CD4-positive, alpha-beta T cell (primary cell): Measurements from ENCODE around the gene DHCR7. TPM values are rescaled to one million over a fixed set of nuclear protein-coding genes. Genes with fewer than 3 reads are reported as not detected.
"Not testable (repeated sequence)": the region's sequence is repeated elsewhere in the genome, so short reads cannot be mapped to it uniquely, and the experiment has no call there.

Experiments
- ATAC-seq: fragments of 200-7000 bp; cut with Tn5 transposase; one replicate; pipeline ENCODE4 v1.10.0; 2022; ENCODE audit warnings: mild to moderate bottlenecking; ENCODE audit not compliant: poor library complexity
- CTCF ChIA-PET: fragments of 350-600 bp; sonication (Branson Sonifier 250); formaldehyde crosslinking; loops from one replicate; lab custom pipeline; 2021; ENCODE audit warnings: antibody characterized with exemption, inconsistent platforms; lab: Charles Lee
- POLR2A ChIA-PET: fragments of 350-600 bp; sonication (Branson Sonifier 250); formaldehyde crosslinking; loops from one replicate; lab custom pipeline; 2021; ENCODE audit warnings: antibody characterized with exemption, inconsistent platforms; lab: Charles Lee
- DNase-seq, 14 experiments: peaks; one replicate each; pipeline ENCODE4 v3.0.0-alpha.2; 2013 to 2020; ENCODE audit warnings: mixed read lengths in 2 of 14
- H3K27ac ChIP-seq, 2 donors: one replicate each; pipeline versions ENCODE4 v1.5.1 to v1.7.0; 2013; ENCODE audit warnings: low read length in 2 of 2, low read depth in 1 of 2, mild to moderate bottlenecking in 1 of 2
- H3K27me3 ChIP-seq, 2 experiments: 1 replicate in 1 of 2; 2 replicates in 1 of 2; pipeline versions ENCODE4 v1.6.1 to v1.7.0; 2013; ENCODE audit warnings: low read length in 2 of 2, control low read depth in 1 of 2, mild to moderate bottlenecking in 1 of 2, moderate library complexity in 1 of 2; ENCODE audit not compliant: insufficient read depth in 2 of 2, control insufficient read depth in 1 of 2
- H3K36me3 ChIP-seq: one replicate; pipeline ENCODE4 v1.6.1; 2013; ENCODE audit warnings: low read length, control low read depth; ENCODE audit not compliant: insufficient read depth
- H3K4me1 ChIP-seq: one replicate; pipeline ENCODE4 v1.6.1; 2013; ENCODE audit warnings: low read length, control low read depth; ENCODE audit not compliant: insufficient read depth
- H3K4me3 ChIP-seq: one replicate; pipeline ENCODE4 v1.5.1; 2013; ENCODE audit warnings: mild to moderate bottlenecking, low read length, moderate library complexity
- H3K9me3 ChIP-seq, 2 experiments: 1 replicate in 1 of 2; 2 replicates in 1 of 2; pipeline versions ENCODE4 v1.6.1 to v1.7.0; 2013; ENCODE audit warnings: low read length in 2 of 2, mild to moderate bottlenecking in 2 of 2, control low read depth in 1 of 2, moderate library complexity in 1 of 2; ENCODE audit not compliant: control insufficient read depth in 1 of 2, insufficient read depth in 1 of 2
- H3K27ac Mint-ChIP-seq: one replicate; pipeline ENCODE4 v1.8.0; 2020; ENCODE audit warnings: mixed read lengths
- H3K27me3 Mint-ChIP-seq: one replicate; pipeline ENCODE4 v1.8.0; 2021; ENCODE audit warnings: mixed read lengths
- H3K36me3 Mint-ChIP-seq: one replicate; pipeline ENCODE4 v1.8.0; 2021; ENCODE audit warnings: low read depth, mixed read lengths
- H3K4me1 Mint-ChIP-seq: one replicate; pipeline ENCODE4 v1.8.0; 2021; ENCODE audit warnings: low read depth, mixed read lengths
- H3K4me3 Mint-ChIP-seq: one replicate; pipeline ENCODE4 v1.8.0; 2020; ENCODE audit warnings: mild to moderate bottlenecking, mixed read lengths
- H3K9me3 Mint-ChIP-seq: one replicate; pipeline ENCODE4 v1.8.0; 2020; ENCODE audit warnings: mixed read lengths
- intact Hi-C, 2 experiments: fragments of 100-400 bp; cut with DNase I in 1 of 2; cut with micrococcal nuclease in 1 of 2; formaldehyde crosslinking; loops; one replicate each; pipeline versions ENCODE4 v1.15.1 to v1.9.0; 2023 to 2025; cut with DNase I, micrococcal nuclease
- total RNA-seq, 174 experiments: library from RNA in 2 of 174; stranded (reverse) in 2 of 174; gene quantifications; one replicate each; pipeline ENCODE4 v1.2.3 and lab custom pipeline; 2021 to 2026
- TF ChIP-seq, protein P1 (sequence below): fragments of 200-600 bp; IDR thresholded peaks from one replicate; pipeline ENCODE4 v1.8.0; 2022; ENCODE audit warnings: antibody characterized with exemption, mild to moderate bottlenecking

The DHCR7 gene
- total RNA-seq, 2 experiments from 2014 or later: 30.2 to 30.6 TPM

DNA sequence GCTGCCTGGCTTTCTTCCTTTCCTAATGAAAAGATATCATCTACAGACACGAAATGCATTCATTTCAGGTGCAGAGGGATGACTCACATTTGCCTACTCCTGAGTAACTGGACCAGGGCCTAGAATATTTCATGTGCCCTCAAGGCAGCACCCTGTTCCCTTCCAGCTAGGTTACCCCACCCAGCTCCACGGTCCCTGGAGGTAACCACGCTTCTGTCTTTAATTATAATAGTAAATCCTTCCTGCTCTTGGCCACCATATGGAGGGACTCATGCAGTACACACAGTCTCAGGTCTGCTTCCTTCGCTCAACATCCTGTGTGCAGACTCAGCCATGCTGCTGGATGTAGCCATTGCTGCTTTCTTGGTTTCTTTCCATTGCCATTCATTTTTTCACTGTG lies 22.3 kb downstream of the DHCR7 start:
- POLR2A ChIA-PET: no interaction called here

DNA sequence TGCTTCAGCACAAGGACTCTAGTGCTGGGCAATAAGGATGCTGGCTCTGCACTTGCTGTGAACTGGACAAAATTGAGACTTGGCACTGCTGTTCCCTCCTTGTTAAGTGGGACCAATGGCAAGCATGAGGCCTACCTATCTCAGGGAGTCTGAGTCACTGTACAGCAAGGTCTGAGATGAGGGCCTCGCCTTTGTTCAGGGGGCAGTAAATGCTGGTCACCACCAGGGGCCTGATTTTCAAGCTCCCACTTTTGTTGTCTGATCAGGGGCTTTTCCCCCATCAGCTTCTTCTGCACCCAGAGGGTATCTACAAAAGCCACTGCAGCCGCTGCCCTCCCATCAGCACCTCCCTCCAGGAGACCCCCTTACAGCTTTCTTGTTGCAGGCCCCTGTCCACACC lies 22.8 kb downstream of the DHCR7 start:
- H3K27ac ChIP-seq: no peak overlapping the region
- no peaks in the 10 kb centered on the region for H3K36me3 ChIP-seq
- no peak for DNase-seq
- intact Hi-C loops: no loop called here
- TF ChIP-seq, protein P1, sequence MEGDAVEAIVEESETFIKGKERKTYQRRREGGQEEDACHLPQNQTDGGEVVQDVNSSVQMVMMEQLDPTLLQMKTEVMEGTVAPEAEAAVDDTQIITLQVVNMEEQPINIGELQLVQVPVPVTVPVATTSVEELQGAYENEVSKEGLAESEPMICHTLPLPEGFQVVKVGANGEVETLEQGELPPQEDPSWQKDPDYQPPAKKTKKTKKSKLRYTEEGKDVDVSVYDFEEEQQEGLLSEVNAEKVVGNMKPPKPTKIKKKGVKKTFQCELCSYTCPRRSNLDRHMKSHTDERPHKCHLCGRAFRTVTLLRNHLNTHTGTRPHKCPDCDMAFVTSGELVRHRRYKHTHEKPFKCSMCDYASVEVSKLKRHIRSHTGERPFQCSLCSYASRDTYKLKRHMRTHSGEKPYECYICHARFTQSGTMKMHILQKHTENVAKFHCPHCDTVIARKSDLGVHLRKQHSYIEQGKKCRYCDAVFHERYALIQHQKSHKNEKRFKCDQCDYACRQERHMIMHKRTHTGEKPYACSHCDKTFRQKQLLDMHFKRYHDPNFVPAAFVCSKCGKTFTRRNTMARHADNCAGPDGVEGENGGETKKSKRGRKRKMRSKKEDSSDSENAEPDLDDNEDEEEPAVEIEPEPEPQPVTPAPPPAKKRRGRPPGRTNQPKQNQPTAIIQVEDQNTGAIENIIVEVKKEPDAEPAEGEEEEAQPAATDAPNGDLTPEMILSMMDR: no peak
- H3K4me3 Mint-ChIP-seq: no peak overlapping the region
- H3K4me1 Mint-ChIP-seq: no peaks in the 10 kb centered on the region
- no peak for ATAC-seq
- POLR2A ChIA-PET: no interaction called here
- H3K4me3 ChIP-seq: no peak overlapping the region
- H3K27me3 Mint-ChIP-seq: no peaks in the 10 kb centered on the region
- H3K9me3 ChIP-seq: no peaks in the 10 kb centered on the region
- H3K27me3 ChIP-seq: no peaks in the 10 kb centered on the region
- no peak overlapping the region for H3K27ac Mint-ChIP-seq
- no peaks in the 10 kb centered on the region for H3K4me1 ChIP-seq
- CTCF ChIA-PET: interaction anchor here (2.1 kb wide), 1 partner anchor 9 kb away, joined by 4 read pairs; no protein-coding TSS in a partner anchor
- H3K9me3 Mint-ChIP-seq: no peaks in the 10 kb centered on the region
- H3K36me3 Mint-ChIP-seq: no peaks in the 10 kb centered on the region

More for the DNA sequence above, 22.3 kb downstream of the DHCR7 start:
- Mint-ChIP-seq H3K27ac (no peak overlapping the region), H3K4me1 (no peaks in the 10 kb centered on the region), H3K36me3 (no peaks in the 10 kb centered on the region), H3K4me3 (no peak overlapping the region), H3K27me3 (no peaks in the 10 kb centered on the region), H3K9me3 (no peaks in the 10 kb centered on the region)
- Histone ChIP-seq H3K4me1 (no peaks in the 10 kb centered on the region), H3K9me3 (no peaks in the 10 kb centered on the region), H3K36me3 (no peaks in the 10 kb centered on the region), H3K27ac (no peak overlapping the region), H3K27me3 (no peaks in the 10 kb centered on the region), H3K4me3 (no peak overlapping the region)
- TF ChIP-seq, protein P1: no peak
- ATAC-seq (no peak), DNase-seq (no peak)
- intact Hi-C loops: no loop called here
- CTCF ChIA-PET: interaction anchor here (2.1 kb wide), 1 partner anchor 10 kb away, joined by 4 read pairs; no protein-coding TSS in a partner anchor

DNA sequence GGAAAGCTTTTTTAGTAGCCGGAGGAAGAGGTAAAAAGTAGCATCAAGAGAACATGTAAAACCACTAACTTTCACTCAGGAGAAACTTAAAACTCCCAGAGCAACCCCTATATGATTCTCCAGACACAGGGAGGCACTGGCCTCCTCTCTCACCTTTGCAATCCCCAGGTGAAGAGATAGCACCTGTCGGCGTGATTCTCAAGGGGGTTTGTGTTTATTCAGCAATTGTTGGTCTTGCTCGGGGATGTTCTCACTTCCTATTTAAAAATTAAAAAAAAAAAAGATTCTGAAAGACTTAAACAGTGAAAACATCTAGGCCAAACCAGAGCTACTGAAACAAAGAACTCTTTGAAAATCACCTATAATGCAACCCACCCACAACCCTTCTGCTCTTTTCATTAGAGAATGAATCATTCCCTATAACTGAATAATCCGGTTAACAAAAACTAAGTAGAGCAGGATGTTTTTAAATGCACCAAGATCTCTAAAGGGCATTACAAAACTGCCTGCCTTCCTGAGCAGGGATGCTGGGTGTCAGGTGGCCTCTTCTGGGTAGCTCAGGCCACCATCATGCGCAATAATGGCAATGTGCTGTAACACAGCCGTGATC lies 24.9 kb downstream of the DHCR7 start:
- Mint-ChIP-seq H3K27me3 (no peaks in the 10 kb centered on the region), H3K27ac (no peak overlapping the region), H3K4me1 (no peaks in the 10 kb centered on the region), H3K4me3 (no peak overlapping the region), H3K36me3 (no peaks in the 10 kb centered on the region), H3K9me3 (no peaks in the 10 kb centered on the region)
- Histone ChIP-seq H3K4me1 (no peaks in the 10 kb centered on the region), H3K4me3 (no peak overlapping the region), H3K27ac (no peak overlapping the region), H3K27me3 (no peaks in the 10 kb centered on the region), H3K9me3 (no peaks in the 10 kb centered on the region), H3K36me3 (no peaks in the 10 kb centered on the region)
- TF ChIP-seq, protein P1: no peak
- CTCF ChIA-PET: no interaction called here
- POLR2A ChIA-PET: no interaction called here
- ATAC-seq (no peak), DNase-seq (no peak)
- intact Hi-C loops: no loop called here

DNA sequence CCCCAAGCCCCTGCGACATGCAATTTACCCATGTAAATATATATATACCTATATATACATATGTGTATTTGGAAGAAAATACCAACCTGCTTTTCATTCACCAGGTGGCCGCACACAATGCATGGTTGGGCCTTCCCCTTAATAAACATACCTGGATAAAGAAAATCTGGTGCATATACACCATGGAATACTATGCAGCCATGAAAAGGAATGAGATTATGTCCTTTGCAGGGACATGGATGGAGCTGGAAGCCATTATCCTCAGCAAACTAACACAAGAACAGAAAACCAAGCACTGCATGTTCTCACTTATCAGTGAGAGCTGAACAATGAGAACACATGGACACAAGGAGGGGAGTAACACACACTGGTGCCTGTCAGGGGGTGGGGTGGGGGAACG lies 25.9 kb downstream of the DHCR7 start:
- H3K27ac Mint-ChIP-seq, DNase-seq, H3K4me1 Mint-ChIP-seq, CTCF ChIA-PET, H3K27ac ChIP-seq, intact Hi-C loops, H3K4me3 Mint-ChIP-seq, H3K9me3 ChIP-seq, ATAC-seq, H3K27me3 Mint-ChIP-seq, H3K9me3 Mint-ChIP-seq, H3K27me3 ChIP-seq, H3K36me3 ChIP-seq, POLR2A ChIA-PET, H3K4me3 ChIP-seq, H3K36me3 Mint-ChIP-seq, H3K4me1 ChIP-seq: not testable (repeated sequence)
